DND-41 (cell line): ENCODE results near the gene NR2F1-AS1.
"Not testable (repeated sequence)": the region's sequence is repeated elsewhere in the genome, so short reads cannot be mapped to it uniquely, and the experiment has no call there.

Source experiments
- ATAC-seq: fragments of 200-7000 bp; cut with Tn5 transposase; 3 replicates; pipeline ENCODE4 v1.9.1; 2021; ENCODE audit warnings: low read depth; ENCODE audit not compliant: insufficient read depth
- DNase-seq: peaks from one replicate; pipeline ENCODE4 v3.0.0-alpha.2; 2020
- H2AFZ ChIP-seq: 2 replicates; pipeline ENCODE4 v1.6.0; 2012; ENCODE audit warnings: low read depth, low read length
- H3K27ac ChIP-seq: 2 replicates; pipeline ENCODE4 v1.5.1; 2012; ENCODE audit warnings: low read length, inconsistent platforms
- H3K27me3 ChIP-seq: fragments of 200-600 bp; sonication (generic); 2 replicates; pipeline ENCODE4 v1.6.0; 2012; ENCODE audit warnings: low read length, mild to moderate bottlenecking, inconsistent platforms; ENCODE audit not compliant: insufficient read depth, poor library complexity
- H3K36me3 ChIP-seq: 2 replicates; pipeline ENCODE4 v1.5.1; 2012; ENCODE audit warnings: low read length, inconsistent platforms; ENCODE audit not compliant: insufficient read depth
- H3K4me1 ChIP-seq: 2 replicates; pipeline ENCODE4 v1.5.1; 2012; ENCODE audit warnings: mild to moderate bottlenecking, low read length; ENCODE audit not compliant: insufficient read depth
- H3K4me2 ChIP-seq: 2 replicates; pipeline ENCODE4 v1.6.0; 2012; ENCODE audit warnings: mild to moderate bottlenecking, moderate library complexity, low read length, inconsistent platforms; ENCODE audit not compliant: insufficient read depth
- H3K4me3 ChIP-seq, 2 experiments: fragments of 200-600 bp in 1 of 2; shearing (Covaris generic) in 1 of 2; 2 replicates each; pipeline ENCODE4 v1.5.1; 2012 to 2016; ENCODE audit warnings: inconsistent platforms in 2 of 2, low read length in 2 of 2, mild to moderate bottlenecking in 2 of 2, low read depth in 1 of 2, moderate library complexity in 1 of 2
- H3K79me2 ChIP-seq: 2 replicates; pipeline ENCODE4 v1.6.0; 2012; ENCODE audit warnings: low read length, inconsistent platforms; ENCODE audit not compliant: insufficient read depth
- H3K9ac ChIP-seq: 2 replicates; pipeline ENCODE4 v1.6.0; 2012; ENCODE audit warnings: low read depth, mild to moderate bottlenecking, inconsistent platforms, low read length, moderate library complexity
- H3K9me3 ChIP-seq: 2 replicates; pipeline ENCODE4 v1.5.1; 2012; ENCODE audit warnings: low read length, moderate library complexity, mild to moderate bottlenecking, inconsistent platforms; ENCODE audit not compliant: insufficient read depth, severe bottlenecking
- H4K20me1 ChIP-seq: 2 replicates; pipeline ENCODE4 v1.6.0; 2012; ENCODE audit warnings: low read length; ENCODE audit not compliant: insufficient read depth
- CTCF ChIP-seq: IDR thresholded peaks from 2 replicates; pipeline ENCODE4 v1.5.1; 2012; ENCODE audit warnings: borderline replicate concordance, low read length, moderate library complexity, mild to moderate bottlenecking; ENCODE audit not compliant: poor library complexity, severe bottlenecking; ENCODE audit errors: extremely low read depth
- EZH2 ChIP-seq: IDR thresholded peaks from 3 replicates; pipeline ENCODE4 v1.6.1; 2012; ENCODE audit warnings: borderline replicate concordance, low read depth, mild to moderate bottlenecking, moderate library complexity, low read length, inconsistent platforms; ENCODE audit not compliant: severe bottlenecking

The NR2F1-AS1 gene

GRCh38 chr5:93510626-93511380 is 70.2 kb downstream of the NR2F1-AS1 start:
- H3K4me3 ChIP-seq, result no peak overlapping the region
- H3K36me3 ChIP-seq, result no peaks in the 10 kb centered on the region
- H3K27ac ChIP-seq, result no peak overlapping the region
- no peak overlapping the region for H2AFZ ChIP-seq
- H3K9me3 ChIP-seq, result no peaks in the 10 kb centered on the region
- no peaks in the 10 kb centered on the region for H3K79me2 ChIP-seq
- DNase-seq, result no peak
- H3K27me3 ChIP-seq, result no peaks in the 10 kb centered on the region
- no peaks in the 10 kb centered on the region for H3K4me1 ChIP-seq
- no peaks in the 10 kb centered on the region for H4K20me1 ChIP-seq
- ATAC-seq, result no peak
- H3K4me2 ChIP-seq, result no peak overlapping the region
- no peak overlapping the region for H3K9ac ChIP-seq
- TF ChIP-seq CTCF (no peak), EZH2 (no peak)

- H3K4me3 ChIP-seq, H3K9ac ChIP-seq, H3K9me3 ChIP-seq, H3K27ac ChIP-seq, H2AFZ ChIP-seq, H3K4me2 ChIP-seq, DNase-seq, H3K27me3 ChIP-seq, H4K20me1 ChIP-seq, ATAC-seq, H3K79me2 ChIP-seq, H3K4me1 ChIP-seq, H3K36me3 ChIP-seq: not testable (repeated sequence)
Measured at GRCh38 chr5:93505553-93505952, 75.5 kb downstream of the NR2F1-AS1 start.

- H3K4me2 ChIP-seq, result no peak overlapping the region
- H3K9me3 ChIP-seq, result no peaks in the 10 kb centered on the region
- no peak for ATAC-seq
- no peaks in the 10 kb centered on the region for H3K79me2 ChIP-seq
- no peaks in the 10 kb centered on the region for H3K36me3 ChIP-seq
- H3K4me1 ChIP-seq, result no peaks in the 10 kb centered on the region
- no peak overlapping the region for H3K27ac ChIP-seq
- TF ChIP-seq EZH2 (no peak), CTCF (no peak)
- H3K4me3 ChIP-seq, result no peak overlapping the region
- H2AFZ ChIP-seq, result no peak overlapping the region
- no peaks in the 10 kb centered on the region for H4K20me1 ChIP-seq
- H3K9ac ChIP-seq, result no peak overlapping the region
- no peaks in the 10 kb centered on the region for H3K27me3 ChIP-seq
- DNase-seq, result no peak
Measured at GRCh38 chr5:93503598-93504067, 77.4 kb downstream of the NR2F1-AS1 start.

- DNase-seq (no peak), ATAC-seq (no peak)
- Histone ChIP-seq H3K4me2 (no peak overlapping the region), H3K4me3 (no peak overlapping the region), H3K27me3 (no peaks in the 10 kb centered on the region), H3K9ac (no peak overlapping the region), H3K4me1 (no peaks in the 10 kb centered on the region), H3K27ac (no peak overlapping the region), H3K79me2 (no peaks in the 10 kb centered on the region), H3K36me3 (no peaks in the 10 kb centered on the region), H4K20me1 (no peaks in the 10 kb centered on the region), H2AFZ (no peak overlapping the region), H3K9me3 (no peaks in the 10 kb centered on the region)
- no peak for TF ChIP-seq CTCF
- TF ChIP-seq EZH2, result no peak
Measured at GRCh38 chr5:93497096-93497495, 83.9 kb downstream of the NR2F1-AS1 start.
